ENCODE data around the gene SCAPER.
"Not testable (repeated sequence)": the region's sequence is repeated elsewhere in the genome, so short reads cannot be mapped to it uniquely, and the experiment has no call there.

Gene SCAPER

DNA sequence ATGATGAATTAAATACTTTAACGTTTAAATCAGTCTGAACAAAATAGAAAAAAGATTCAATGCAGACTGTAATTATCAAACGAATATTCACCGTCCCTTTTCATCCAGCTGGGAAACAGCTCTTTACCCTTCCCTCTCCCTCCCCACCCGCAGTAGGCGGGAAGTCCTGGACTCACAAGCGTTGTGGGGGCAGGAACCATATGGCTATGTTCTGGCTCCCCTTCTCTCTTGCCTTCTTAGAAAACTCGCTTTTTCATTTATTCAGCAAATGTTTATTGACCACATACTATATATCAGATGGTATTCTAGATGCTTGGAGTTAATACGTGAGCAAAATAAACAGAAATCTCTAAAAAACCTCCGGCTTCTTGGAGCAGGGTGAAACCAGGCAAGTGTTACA, 715 bp upstream of the SCAPER start:
- H3K27ac ChIP-seq: no peak overlapping the region
- H3K4me1 ChIP-seq (ENCODE audit: control insufficient read depth in 1 of 2, insufficient read depth in 1 of 2, low read depth in 1 of 2, low read length in 1 of 2): peaks cover 32% of the 10 kb centered on the region in 2 experiments
- H3K27me3 ChIP-seq: no peaks in the 10 kb centered on the region
- H3K4me3 ChIP-seq (ENCODE audit: low read depth in 1 of 2, low read length in 1 of 2): peak overlapping the region; percentile 89 to 99
- no peaks in the 10 kb centered on the region for H3K36me3 ChIP-seq
- TF ChIP-seq, protein P1, sequence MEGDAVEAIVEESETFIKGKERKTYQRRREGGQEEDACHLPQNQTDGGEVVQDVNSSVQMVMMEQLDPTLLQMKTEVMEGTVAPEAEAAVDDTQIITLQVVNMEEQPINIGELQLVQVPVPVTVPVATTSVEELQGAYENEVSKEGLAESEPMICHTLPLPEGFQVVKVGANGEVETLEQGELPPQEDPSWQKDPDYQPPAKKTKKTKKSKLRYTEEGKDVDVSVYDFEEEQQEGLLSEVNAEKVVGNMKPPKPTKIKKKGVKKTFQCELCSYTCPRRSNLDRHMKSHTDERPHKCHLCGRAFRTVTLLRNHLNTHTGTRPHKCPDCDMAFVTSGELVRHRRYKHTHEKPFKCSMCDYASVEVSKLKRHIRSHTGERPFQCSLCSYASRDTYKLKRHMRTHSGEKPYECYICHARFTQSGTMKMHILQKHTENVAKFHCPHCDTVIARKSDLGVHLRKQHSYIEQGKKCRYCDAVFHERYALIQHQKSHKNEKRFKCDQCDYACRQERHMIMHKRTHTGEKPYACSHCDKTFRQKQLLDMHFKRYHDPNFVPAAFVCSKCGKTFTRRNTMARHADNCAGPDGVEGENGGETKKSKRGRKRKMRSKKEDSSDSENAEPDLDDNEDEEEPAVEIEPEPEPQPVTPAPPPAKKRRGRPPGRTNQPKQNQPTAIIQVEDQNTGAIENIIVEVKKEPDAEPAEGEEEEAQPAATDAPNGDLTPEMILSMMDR (IDR thresholded peaks at IDR 0.05): no peak
- H3K9me3 ChIP-seq: no peaks in the 10 kb centered on the region

DNA sequence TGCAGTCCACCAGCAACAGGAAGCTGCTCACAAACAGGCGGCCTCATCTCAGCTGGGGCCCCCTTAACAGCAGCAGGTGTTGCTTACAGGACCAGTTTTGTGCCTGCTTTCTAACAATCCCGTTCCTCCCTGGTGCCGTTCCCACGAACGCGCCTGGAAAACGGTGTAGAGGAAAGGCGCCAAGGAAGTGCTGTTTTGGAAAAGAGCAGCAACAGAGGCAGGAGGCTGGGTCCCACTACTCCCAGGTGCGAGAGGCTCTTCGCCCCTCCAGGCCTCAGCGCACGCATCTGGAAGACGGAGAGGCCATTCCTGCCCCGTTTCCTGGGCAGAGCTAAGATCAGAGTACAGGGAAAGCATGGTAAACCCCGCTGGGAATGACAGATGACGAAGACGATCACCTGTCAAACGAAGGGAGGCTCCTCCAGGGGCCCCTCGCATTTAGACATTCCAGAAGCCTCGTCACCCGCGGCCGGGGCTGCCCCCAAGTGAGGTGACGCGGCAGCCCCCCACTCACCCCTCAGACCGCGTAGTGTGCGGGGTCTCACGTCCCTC, 603 bp downstream of the SCAPER start:
- peak overlapping the region; percentile 76 for H3K27ac ChIP-seq
- H3K4me1 ChIP-seq (ENCODE audit: control insufficient read depth in 1 of 2, insufficient read depth in 1 of 2, low read depth in 1 of 2, low read length in 1 of 2): peaks cover 32% of the 10 kb centered on the region in 2 experiments
- TF ChIP-seq, protein P1 (IDR thresholded peaks at IDR 0.05): no peak
- no peaks in the 10 kb centered on the region for H3K9me3 ChIP-seq
- H3K4me3 ChIP-seq (ENCODE audit: low read depth in 1 of 2, low read length in 1 of 2): peak overlapping the region; percentile 89 to 99
- no peaks in the 10 kb centered on the region for H3K36me3 ChIP-seq
- H3K27me3 ChIP-seq: no peaks in the 10 kb centered on the region

DNA sequence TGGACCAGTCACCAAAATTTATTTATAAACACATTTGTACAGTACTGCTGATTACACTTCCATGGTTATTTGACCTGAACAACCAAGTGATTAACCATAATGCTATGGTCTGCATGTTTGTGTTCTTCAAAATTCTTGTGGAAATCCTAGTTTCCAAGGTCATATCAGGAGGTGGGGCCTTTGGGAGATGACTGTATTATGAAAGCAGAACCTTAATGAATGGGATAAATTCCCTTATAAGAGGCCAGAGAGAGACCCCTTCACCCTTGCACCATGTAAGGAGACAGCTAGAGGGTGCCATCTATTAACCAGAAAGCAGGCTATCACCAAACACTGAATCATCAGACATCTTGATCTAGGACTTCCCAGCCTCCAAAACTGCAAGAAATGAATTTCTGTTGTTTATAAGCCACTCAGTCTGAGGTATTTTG, 1.9 kb downstream of the SCAPER start:
- Histone ChIP-seq H3K9me3 (no peaks in the 10 kb centered on the region), H3K27me3 (no peaks in the 10 kb centered on the region), H3K36me3 (no peaks in the 10 kb centered on the region), H3K4me3 (ENCODE audit: low read depth in 1 of 2, low read length in 1 of 2) (peak overlapping the region in 1 of 2 experiments; percentile 2), H3K4me1 (ENCODE audit: control insufficient read depth in 1 of 2, insufficient read depth in 1 of 2, low read depth in 1 of 2, low read length in 1 of 2) (peaks cover 32% of the 10 kb centered on the region in 2 experiments), H3K27ac (peak overlapping the region; percentile 27)
- TF ChIP-seq, protein P1 (IDR thresholded peaks at IDR 0.05): no peak

DNA sequence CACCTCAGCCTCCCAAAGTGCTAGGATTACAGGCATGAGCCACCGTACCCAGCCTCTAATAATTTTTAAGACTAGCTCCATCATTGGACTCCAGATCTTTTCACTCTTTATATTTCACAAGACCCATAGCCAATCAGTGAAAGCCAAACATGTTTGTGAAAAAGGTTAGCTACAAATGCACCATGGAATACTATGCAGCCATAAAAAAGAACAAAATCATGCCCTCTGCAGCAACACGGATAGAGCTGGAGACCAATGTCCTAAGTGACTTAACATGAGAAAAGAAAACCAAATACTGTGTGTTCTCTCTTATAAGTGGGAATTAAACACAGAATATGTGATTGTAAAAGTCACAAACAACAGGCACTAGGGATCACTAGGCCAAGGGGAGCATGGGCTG, 3.2 kb downstream of the SCAPER start:
- no peaks in the 10 kb centered on the region for H3K27me3 ChIP-seq
- no peak overlapping the region for H3K27ac ChIP-seq
- no peaks in the 10 kb centered on the region for H3K9me3 ChIP-seq
- H3K4me1 ChIP-seq (ENCODE audit: control insufficient read depth in 1 of 2, insufficient read depth in 1 of 2, low read depth in 1 of 2, low read length in 1 of 2): peaks cover 32% of the 10 kb centered on the region in 2 experiments
- H3K4me3 ChIP-seq (ENCODE audit: low read depth in 1 of 2, low read length in 1 of 2): no peak overlapping the region
- H3K36me3 ChIP-seq: no peaks in the 10 kb centered on the region
- TF ChIP-seq, protein P1 (IDR thresholded peaks at IDR 0.05): no peak

DNA sequence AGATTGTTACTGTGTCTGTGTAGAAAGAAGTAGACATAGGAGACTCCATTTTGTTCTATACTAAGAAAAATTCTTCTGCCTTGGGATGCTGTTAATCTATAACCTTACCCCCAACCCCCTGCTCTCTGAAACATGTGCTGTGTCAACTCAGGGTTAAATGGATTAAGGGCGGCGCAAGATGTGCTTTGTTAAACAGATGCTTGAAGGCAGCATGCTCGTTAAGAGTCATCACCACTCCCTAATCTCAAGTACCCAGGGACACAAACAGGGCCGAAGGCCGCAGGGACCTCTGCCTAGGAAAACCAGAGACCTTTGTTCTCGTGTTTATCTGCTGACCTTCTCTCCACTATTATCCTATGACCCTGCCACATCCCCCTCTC, 5.2 kb downstream of the SCAPER start:
- H3K4me1 ChIP-seq (ENCODE audit: control insufficient read depth in 1 of 2, insufficient read depth in 1 of 2, low read depth in 1 of 2, low read length in 1 of 2): peaks cover 23% of the 10 kb centered on the region in 2 experiments
- H3K27me3 ChIP-seq; H3K4me3 ChIP-seq (ENCODE audit: low read depth in 1 of 2, low read length in 1 of 2); H3K36me3 ChIP-seq; H3K27ac ChIP-seq; H3K9me3 ChIP-seq: not testable (repeated sequence)

DNA sequence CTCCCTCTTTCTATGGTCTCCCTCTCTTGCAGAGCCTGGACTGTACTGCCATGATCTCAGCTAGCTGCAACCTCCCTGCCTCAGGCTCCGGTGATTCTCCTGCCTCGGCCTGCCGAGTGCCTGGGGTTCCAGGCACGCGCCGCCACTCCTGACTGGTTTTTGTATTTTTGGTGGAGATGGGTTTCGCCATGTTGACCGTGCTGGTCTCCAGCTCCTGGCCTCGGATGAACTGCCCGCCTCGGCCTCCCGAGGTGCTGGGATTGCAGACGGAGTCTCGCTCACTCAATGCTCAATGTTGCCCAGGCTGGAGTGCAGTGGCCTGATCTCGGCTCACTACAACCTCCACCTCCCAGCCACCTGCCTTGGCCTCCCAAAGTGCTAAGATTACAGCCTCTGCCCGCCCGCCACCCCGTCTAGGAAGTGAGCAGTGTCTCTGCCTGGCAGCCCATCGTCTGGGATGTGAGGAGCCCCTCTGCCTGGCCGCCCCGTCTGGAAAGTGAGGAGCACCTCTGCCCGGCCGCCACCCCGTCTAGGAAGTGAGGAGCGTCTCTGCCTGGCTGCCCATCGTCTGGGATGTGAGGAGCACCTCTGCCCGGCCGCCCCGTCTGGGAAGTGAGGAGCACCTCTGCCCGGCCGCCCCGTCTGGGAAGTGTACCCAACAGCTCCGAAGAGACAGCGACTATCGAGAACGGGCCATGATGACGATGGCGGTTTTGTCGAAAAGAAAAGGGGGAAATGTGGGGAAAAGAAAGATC, 5.8 kb downstream of the SCAPER start:
- not testable (repeated sequence) for H3K36me3 ChIP-seq; H3K4me3 ChIP-seq (ENCODE audit: low read depth in 1 of 2, low read length in 1 of 2); H3K9me3 ChIP-seq; H3K27ac ChIP-seq; H3K27me3 ChIP-seq
- peaks cover 19% of the 10 kb centered on the region in 2 experiments for H3K4me1 ChIP-seq (ENCODE audit: control insufficient read depth in 1 of 2, insufficient read depth in 1 of 2, low read depth in 1 of 2, low read length in 1 of 2)

All from neutrophil (primary cell).